Gastrocnemius medialis (tissue), 4 donors: ENCODE results near the gene RAD23A. TPM values are rescaled to one million over a fixed set of nuclear protein-coding genes. Genes with fewer than 3 reads are reported as not detected.

Source experiments
- ATAC-seq, 2 donors: fragments of 150-250 bp; one replicate each; pipeline ENCODE4 v1.9.1; 2016
- DNase-seq, 2 donors: peaks; one replicate each; pipeline ENCODE4 v3.0.0-alpha.2; 2019
- H3K27ac ChIP-seq, 4 donors: fragments of 200-600 bp; sonication (generic); 1 replicate in 1 of 4; 2 replicates in 3 of 4; pipeline ENCODE4 v1.5.1; 2016 to 2018; ENCODE audit warnings: mild to moderate bottlenecking in 2 of 4, moderate library complexity in 1 of 4
- H3K27me3 ChIP-seq, 3 donors: fragments of 200-600 bp; sonication (generic) in 2 of 3; 1 replicate in 1 of 3; 2 replicates in 2 of 3; pipeline versions ENCODE4 v1.5.1 to v1.6.0; 2016 to 2019; ENCODE audit warnings: mild to moderate bottlenecking in 1 of 3, moderate library complexity in 1 of 3
- H3K36me3 ChIP-seq, 2 donors: fragments of 200-600 bp; sonication (generic) in 1 of 2; one replicate each; pipeline ENCODE4 v1.5.1; 2017 to 2018
- H3K4me1 ChIP-seq, 2 donors: fragments of 200-600 bp; sonication (generic) in 1 of 2; one replicate each; pipeline ENCODE4 v1.5.1; 2016 to 2017; ENCODE audit warnings: mild to moderate bottlenecking in 2 of 2
- H3K4me3 ChIP-seq, 4 donors: fragments of 200-600 bp; sonication (generic) in 3 of 4; 1 replicate in 1 of 4; 2 replicates in 3 of 4; pipeline ENCODE4 v1.5.1; 2016 to 2019; ENCODE audit warnings: mild to moderate bottlenecking in 2 of 4
- H3K9me3 ChIP-seq, 3 donors: fragments of 200-600 bp; sonication (generic) in 2 of 3; 1 replicate in 1 of 3; 2 replicates in 2 of 3; pipeline ENCODE4 v1.5.1; 2016 to 2019
- CTCF ChIP-seq, 5 experiments: fragments of 450-650 bp in 3 of 5; fragments of 200-600 bp in 2 of 5; sonication (generic) in 2 of 5; IDR thresholded peaks in 4 of 5; conservative IDR thresholded peaks in 1 of 5; 1 replicate in 4 of 5; 2 replicates in 1 of 5; pipeline ENCODE4 v1.5.1; 2016 to 2019; ENCODE audit warnings: antibody characterized with exemption in 5 of 5, mild to moderate bottlenecking in 3 of 5, moderate library complexity in 3 of 5
- POLR2A ChIP-seq, 2 donors: fragments of 450-650 bp; IDR thresholded peaks; one replicate each; pipeline ENCODE4 v1.6.1; 2017; ENCODE audit warnings: antibody characterized with exemption in 2 of 2, mild to moderate bottlenecking in 2 of 2, moderate library complexity in 2 of 2
- in situ Hi-C, 4 donors: fragments of 200-750 bp; cut with MboI; loops; one replicate each; pipeline versions ENCODE4 v1.15.0 to v1.8.0; 2017; ENCODE audit warnings: low sequenced_read_pairs in 4 of 4
- intact Hi-C: fragments of 100-400 bp; cut with DNase I; formaldehyde crosslinking; loops from one replicate; pipeline ENCODE4 v1.15.1; 2023; ENCODE audit warnings: low total_unique reads
- total RNA-seq, 4 donors: library from RNA; depleted of rRNA; stranded (reverse); fragments of >200 nt; gene quantifications; one replicate each; pipeline versions ENCODE4 v1.1.0 to v1.2.3, GENCODE V29; 2016

The RAD23A gene
- total RNA-seq, 4 donors from 2014 or later, result 618 to 949 (median 780) TPM

GRCh38 chr19:12921047-12921446, 24.6 kb upstream of the RAD23A start:
- in situ Hi-C loops (no loop called here), intact Hi-C loops (no loop called here)
- H3K27me3 ChIP-seq, result no peaks in the 10 kb centered on the region
- no peaks in the 10 kb centered on the region for H3K9me3 ChIP-seq
- H3K36me3 ChIP-seq, result peaks cover 0 to 40% of the 10 kb centered on the region in 2 donors
- H3K27ac ChIP-seq, result no peak overlapping the region
- ATAC-seq, result no peak
- TF ChIP-seq CTCF (IDR thresholded peaks at IDR 0.05 in 4 of 5, conservative IDR thresholded peaks at IDR 0.05 in 1 of 5) (no peak), POLR2A (IDR thresholded peaks at IDR 0.05) (no peak)
- H3K4me3 ChIP-seq, result no peak overlapping the region
- DNase-seq, result no peak
- H3K4me1 ChIP-seq, result peaks cover 4% of the 10 kb centered on the region in 2 donors

DNA sequence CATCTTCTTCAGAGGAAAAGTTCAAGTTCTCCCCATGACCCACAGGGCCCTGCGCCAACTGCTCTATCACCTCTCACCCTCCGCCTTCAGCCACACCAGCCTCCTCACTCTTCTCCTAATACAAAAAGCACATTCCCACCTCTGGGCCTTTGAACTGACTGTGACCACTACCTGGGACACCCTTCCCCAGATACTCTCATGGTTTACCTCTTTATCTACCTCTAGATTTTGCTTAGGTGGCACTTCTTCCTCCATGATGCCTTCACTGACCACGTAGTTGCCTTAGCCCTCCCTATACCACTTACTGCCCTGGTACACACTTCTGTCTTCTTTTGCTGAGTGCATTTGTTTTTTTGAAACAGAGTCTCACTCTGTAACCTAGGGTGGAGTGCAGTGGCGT, 22.7 kb upstream of the RAD23A start:
- ATAC-seq (no peak), DNase-seq (no peak)
- TF ChIP-seq POLR2A (IDR thresholded peaks at IDR 0.05), result no peak
- TF ChIP-seq CTCF (IDR thresholded peaks at IDR 0.05 in 4 of 5, conservative IDR thresholded peaks at IDR 0.05 in 1 of 5), result no peak
- Histone ChIP-seq H3K27me3 (no peaks in the 10 kb centered on the region), H3K4me3 (no peak overlapping the region), H3K27ac (no peak overlapping the region), H3K9me3 (no peaks in the 10 kb centered on the region), H3K36me3 (peaks cover 0 to 54% of the 10 kb centered on the region in 2 donors), H3K4me1 (peaks cover 4% of the 10 kb centered on the region in 2 donors)
- intact Hi-C loops, result no loop called here
- in situ Hi-C loops, result no loop called here

- DNase-seq, result no peak
- in situ Hi-C loops, result no loop called here
- no peaks in the 10 kb centered on the region for H3K27me3 ChIP-seq
- H3K4me3 ChIP-seq, result no peak overlapping the region
- no peak overlapping the region for H3K27ac ChIP-seq
- H3K9me3 ChIP-seq, result no peaks in the 10 kb centered on the region
- TF ChIP-seq CTCF (IDR thresholded peaks at IDR 0.05 in 4 of 5, conservative IDR thresholded peaks at IDR 0.05 in 1 of 5) (no peak), POLR2A (IDR thresholded peaks at IDR 0.05) (no peak)
- intact Hi-C loops, result no loop called here
- no peak for ATAC-seq
- peaks cover 0 to 72% of the 10 kb centered on the region in 2 donors for H3K36me3 ChIP-seq
- no peaks in the 10 kb centered on the region for H3K4me1 ChIP-seq
Observed at GRCh38 chr19:12924621-12925310, 20.9 kb upstream of the RAD23A start.

- Histone ChIP-seq H3K36me3 (peaks cover 0 to 52% of the 10 kb centered on the region in 2 donors), H3K27me3 (no peaks in the 10 kb centered on the region), H3K27ac (no peak overlapping the region), H3K9me3 (no peaks in the 10 kb centered on the region), H3K4me1 (peaks cover 8 to 12% of the 10 kb centered on the region in 2 donors), H3K4me3 (no peak overlapping the region)
- in situ Hi-C loops (no loop called here), intact Hi-C loops (loop anchor here (5.0 kb wide), 2 partner anchors 138 to 208 kb away; partner anchors contain the start of genes JUNB and TNPO2)
- DNase-seq, result no peak
- no peak for ATAC-seq
- TF ChIP-seq POLR2A (IDR thresholded peaks at IDR 0.05) (no peak), CTCF (IDR thresholded peaks at IDR 0.05 in 4 of 5, conservative IDR thresholded peaks at IDR 0.05 in 1 of 5) (no peak)
Observed at GRCh38 chr19:12930002-12930645, 15.5 kb upstream of the RAD23A start.
